HG02970 (cell line): ENCODE results near the gene WSB1.

ENCODE experiments used
- ATAC-seq: cut with Tn5 transposase; IDR thresholded peaks from one replicate; pipeline ENCODE4 v1.9.1; 2021; ENCODE audit warnings: mild to moderate bottlenecking, moderate library complexity, moderate number of reproducible peaks; ENCODE audit not compliant: unreplicated experiment, low FRiP score

Gene WSB1

DNA sequence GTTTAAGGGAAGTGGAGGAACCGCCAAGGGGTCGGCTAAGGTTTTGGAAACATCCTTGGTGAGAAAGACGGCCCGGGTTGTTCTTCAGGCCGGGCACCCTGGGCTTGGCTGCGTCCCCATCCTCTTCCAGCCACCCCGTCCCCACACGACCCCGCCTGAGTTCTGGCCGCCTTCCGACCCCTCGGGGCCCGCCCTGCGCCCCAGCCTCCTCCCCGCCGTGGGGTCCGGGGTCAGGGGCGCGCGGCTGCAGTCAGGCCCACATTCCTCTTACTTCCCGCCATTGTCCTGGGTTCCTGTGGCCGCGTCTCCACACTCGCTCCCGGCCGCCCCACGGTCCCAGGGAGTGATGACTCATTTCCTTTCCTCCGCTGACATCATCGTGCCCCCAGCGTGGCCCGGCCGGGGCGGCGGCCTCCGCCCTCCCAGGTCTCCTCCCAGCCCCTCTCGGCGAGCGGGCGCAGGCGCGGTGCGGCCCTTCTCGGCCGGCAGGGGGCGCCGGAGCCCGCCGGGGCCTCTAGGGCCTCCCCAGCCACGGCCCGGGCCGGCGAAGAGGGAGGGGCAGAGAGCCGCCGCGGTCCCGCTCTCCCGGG is 59.6 kb downstream of the WSB1 start:
- peak; percentile 71 for ATAC-seq

GRCh38 chr17:27354051-27354490 is 60.2 kb downstream of the WSB1 start:
- ATAC-seq, result no peak

DNA sequence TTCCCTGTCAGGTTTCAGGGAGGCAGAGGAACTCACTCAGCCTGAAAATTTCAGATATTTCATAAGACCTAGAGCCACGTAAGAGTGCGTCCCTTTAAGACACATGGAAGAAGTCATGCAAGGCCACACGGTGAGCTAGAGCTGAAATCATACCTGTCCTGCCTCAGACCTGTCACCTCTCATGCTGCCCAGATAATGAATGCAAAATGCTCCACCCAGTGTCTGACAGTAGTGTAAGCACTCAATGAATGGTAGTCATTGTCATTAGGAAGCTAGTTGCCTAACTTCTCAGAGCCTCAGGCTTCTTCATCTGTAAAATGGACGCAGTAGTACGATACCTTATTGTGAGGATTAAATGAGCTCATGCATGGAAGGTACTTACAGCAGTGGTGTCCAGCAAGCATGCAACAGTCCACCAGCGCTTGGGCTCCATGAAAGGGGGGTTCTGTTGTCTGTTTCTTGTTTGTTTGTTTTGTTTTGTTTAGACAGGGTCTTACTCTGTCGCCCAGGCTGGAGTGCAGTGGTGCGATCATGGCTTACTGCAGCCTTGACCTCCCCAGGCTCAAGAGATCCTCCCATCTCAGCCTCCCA is 60.7 kb downstream of the WSB1 start:
- no peak for ATAC-seq

DNA sequence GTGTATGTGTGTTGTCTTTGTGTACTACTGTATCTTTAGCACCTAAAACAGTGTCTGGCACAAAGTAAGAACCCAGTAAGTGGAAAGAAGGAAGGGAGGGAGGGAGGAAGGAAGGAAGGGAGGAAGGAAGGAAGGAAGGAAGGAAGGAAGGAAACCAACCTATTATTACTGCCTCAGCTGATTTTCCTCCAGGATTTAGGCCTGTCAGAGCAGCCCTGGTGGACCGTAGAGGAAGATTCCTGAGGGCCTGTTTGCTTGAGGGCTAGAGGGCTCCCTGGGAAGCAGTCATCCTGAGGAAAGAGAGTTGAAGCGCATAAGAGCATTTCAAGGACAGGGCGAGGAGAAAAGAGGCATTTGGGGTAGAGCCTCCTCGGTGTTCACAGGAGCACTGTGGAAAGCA is 61.5 kb downstream of the WSB1 start:
- ATAC-seq, result no peak

- ATAC-seq, result no peak
Measured at GRCh38 chr17:27356091-27356705, 62.3 kb downstream of the WSB1 start.

GRCh38 chr17:27357236-27357635 is 63.3 kb downstream of the WSB1 start:
- ATAC-seq, result no peak

DNA sequence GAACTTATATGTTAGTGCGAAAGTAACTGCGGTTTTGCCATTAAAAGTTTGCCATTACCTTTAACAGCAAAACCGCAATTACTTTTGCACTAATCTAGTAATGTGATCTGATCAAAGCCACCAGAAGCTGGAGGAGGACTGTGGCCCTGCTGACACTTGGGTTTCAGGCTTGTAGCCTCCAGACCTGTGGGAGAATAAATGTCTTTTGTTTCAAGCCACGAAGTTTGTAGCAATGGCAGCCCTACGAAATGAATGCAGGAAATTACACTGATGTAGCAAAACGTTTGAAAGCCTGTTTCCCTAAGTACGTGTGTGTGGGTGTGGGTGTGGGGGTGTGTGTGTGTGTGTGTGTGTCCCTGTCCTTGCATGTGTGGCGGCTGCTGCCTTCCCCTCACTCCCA is 66.6 kb downstream of the WSB1 start:
- ATAC-seq, result no peak

DNA sequence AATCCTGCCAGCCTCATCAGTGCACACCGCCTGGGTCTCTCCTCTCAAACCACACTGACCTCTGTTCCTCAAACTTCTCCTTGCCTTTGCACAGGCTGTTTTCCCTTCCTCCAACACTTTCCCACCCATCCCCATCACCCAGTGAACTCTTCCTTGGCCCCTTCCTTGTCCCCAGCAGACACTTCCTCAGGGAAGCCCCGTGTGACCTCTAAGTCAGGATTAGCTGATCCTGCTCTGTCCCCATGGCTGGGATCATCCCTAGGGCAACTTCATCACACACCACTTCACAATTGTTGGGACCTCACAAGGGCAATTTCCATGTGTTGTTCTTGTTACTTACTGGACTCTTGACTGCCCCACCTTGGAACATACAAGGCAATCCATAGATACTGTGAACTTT is 67.8 kb downstream of the WSB1 start:
- no peak for ATAC-seq

- no peak for ATAC-seq
Measured at GRCh38 chr17:27362503-27362902, 68.6 kb downstream of the WSB1 start.

GRCh38 chr17:27362909-27363308 is 69.0 kb downstream of the WSB1 start:
- ATAC-seq, result no peak

DNA sequence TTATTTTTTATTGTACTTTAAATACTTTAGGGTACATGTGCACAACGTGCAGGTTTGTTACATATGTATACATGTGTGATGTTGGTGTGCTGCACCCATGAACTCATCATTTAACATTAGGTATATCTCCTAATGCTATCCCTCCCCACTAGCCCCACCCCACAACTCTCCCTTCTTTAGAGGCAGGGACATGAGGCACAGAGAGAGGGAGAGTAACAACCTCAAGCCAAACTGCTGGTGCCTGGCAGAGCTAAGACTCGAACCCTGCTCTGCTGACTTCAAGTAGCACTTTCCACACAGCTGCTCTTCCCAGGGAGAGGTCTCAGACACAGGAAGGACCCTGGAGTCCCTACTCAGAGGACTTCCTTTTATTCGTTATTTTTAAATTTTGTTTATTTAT is 69.4 kb downstream of the WSB1 start:
- ATAC-seq, result no peak
